GM12872 (cell line): ENCODE measurements around the gene NR5A2.
A peak's percentile ranks its signal among the peaks of the same experiment; 100 is the strongest.

Experiments
- TF ChIP-seq, protein P1 (sequence below): IDR thresholded peaks from 3 replicates; pipeline ENCODE4 v1.5.1; 2011; ENCODE audit warnings: low read depth, mild to moderate bottlenecking, low read length, moderate library complexity; ENCODE audit not compliant: insufficient read depth

The NR5A2 gene

DNA sequence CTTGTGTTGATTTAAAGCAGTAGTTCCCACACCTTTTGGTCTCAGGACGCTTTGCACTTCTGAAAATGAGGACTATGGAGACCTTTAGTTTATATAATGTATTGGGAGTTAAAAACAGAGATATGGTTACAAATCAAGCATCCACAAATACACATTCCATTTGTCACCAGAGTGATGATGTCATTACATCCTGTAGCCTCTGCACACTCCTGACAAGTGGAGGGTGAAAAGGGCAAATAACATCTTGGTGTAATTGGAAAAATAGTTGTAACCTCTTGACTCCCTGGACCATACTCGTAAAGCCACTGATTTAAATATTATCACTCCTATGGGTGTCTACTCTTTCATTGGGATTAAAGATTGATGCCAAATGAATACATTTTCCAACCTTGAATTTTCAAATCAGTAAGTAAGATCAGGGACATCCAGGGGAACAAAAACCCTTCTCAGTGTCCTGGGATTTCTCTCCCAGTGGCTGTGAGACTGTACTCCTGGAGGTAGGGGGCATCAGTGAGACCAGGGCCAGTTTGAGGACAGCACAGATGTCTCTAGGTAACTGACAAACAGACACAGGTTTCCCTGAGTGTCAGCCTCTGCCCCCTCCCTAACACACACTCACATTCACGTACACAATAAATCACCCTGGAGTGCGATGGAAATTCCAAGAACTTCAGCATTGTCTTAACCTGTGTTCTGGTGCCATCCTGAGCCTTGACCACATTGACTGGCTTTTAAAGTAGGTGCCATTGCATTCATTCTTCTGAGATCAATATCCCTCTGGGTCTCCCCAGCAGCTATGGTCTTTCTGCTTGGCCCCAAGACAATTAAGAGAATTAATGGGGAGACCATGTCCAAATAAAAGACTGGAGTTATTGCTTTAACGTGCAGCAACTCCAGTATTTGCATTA, 63.0 kb downstream of the NR5A2 start:
- TF ChIP-seq, protein P1, sequence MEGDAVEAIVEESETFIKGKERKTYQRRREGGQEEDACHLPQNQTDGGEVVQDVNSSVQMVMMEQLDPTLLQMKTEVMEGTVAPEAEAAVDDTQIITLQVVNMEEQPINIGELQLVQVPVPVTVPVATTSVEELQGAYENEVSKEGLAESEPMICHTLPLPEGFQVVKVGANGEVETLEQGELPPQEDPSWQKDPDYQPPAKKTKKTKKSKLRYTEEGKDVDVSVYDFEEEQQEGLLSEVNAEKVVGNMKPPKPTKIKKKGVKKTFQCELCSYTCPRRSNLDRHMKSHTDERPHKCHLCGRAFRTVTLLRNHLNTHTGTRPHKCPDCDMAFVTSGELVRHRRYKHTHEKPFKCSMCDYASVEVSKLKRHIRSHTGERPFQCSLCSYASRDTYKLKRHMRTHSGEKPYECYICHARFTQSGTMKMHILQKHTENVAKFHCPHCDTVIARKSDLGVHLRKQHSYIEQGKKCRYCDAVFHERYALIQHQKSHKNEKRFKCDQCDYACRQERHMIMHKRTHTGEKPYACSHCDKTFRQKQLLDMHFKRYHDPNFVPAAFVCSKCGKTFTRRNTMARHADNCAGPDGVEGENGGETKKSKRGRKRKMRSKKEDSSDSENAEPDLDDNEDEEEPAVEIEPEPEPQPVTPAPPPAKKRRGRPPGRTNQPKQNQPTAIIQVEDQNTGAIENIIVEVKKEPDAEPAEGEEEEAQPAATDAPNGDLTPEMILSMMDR = peak; percentile 33; the same call in 1 of the 3 replicates

GRCh38 chr1:200095057-200095577, 67.6 kb downstream of the NR5A2 start:
- TF ChIP-seq, protein P1 = no peak

GRCh38 chr1:200096774-200097173, 69.3 kb downstream of the NR5A2 start:
- TF ChIP-seq, protein P1 = no peak

GRCh38 chr1:200099040-200099439, 71.5 kb downstream of the NR5A2 start:
- TF ChIP-seq, protein P1 = no peak

GRCh38 chr1:200103966-200104583, 76.6 kb downstream of the NR5A2 start:
- TF ChIP-seq, protein P1 = no peak

GRCh38 chr1:200107004-200107470, 79.5 kb downstream of the NR5A2 start:
- TF ChIP-seq, protein P1 = no peak

- TF ChIP-seq, protein P1 = no peak
Measured at GRCh38 chr1:200108659-200109058, 81.1 kb downstream of the NR5A2 start.
